SK-N-SH (cell line): ENCODE results near the gene COL9A3.

ENCODE experiments used
- CTCF ChIP-seq: fragments of 200-600 bp; sonication (generic); IDR thresholded peaks from 2 replicates; pipeline ENCODE4 v1.6.1; 2017; ENCODE audit warnings: antibody characterized with exemption, mild to moderate bottlenecking, moderate library complexity
- EZH2phosphoT487 ChIP-seq: fragments of 200-600 bp; sonication (generic); IDR thresholded peaks from 2 replicates; pipeline ENCODE4 v1.6.1; 2017; ENCODE audit warnings: low read depth, mixed run types, mild to moderate bottlenecking, antibody characterized with exemption, moderate library complexity, borderline replicate concordance

- TF ChIP-seq CTCF, result no peak
- no peak for TF ChIP-seq EZH2phosphoT487
Measured at GRCh38 chr20:62855120-62855519, 38.3 kb downstream of the COL9A3 start.
